Measurements from ENCODE around the gene HOXA11.

Gene HOXA11

GRCh38 chr7:27176524-27176845 is 8.5 kb downstream of the HOXA11 start:
- Histone ChIP-seq H3K27ac (ENCODE audit: low read depth, low read length) (no peak overlapping the region), H3K9ac (ENCODE audit: low read depth, low read length) (no peak overlapping the region), H3K4me1 (ENCODE audit: control insufficient read depth, insufficient read depth, low read length) (no peaks in the 10 kb centered on the region), H3K36me3 (ENCODE audit: control insufficient read depth, insufficient read depth, low read length) (no peaks in the 10 kb centered on the region), H3K9me3 (ENCODE audit: control insufficient read depth, insufficient read depth, low read length) (no peaks in the 10 kb centered on the region), H3K27me3 (ENCODE audit: control insufficient read depth, insufficient read depth, low read length) (peaks cover 100% of the 10 kb centered on the region), H3K4me3 (ENCODE audit: low read depth, low read length) (no peak overlapping the region)

- Histone ChIP-seq H3K27me3 (ENCODE audit: control insufficient read depth, insufficient read depth, low read length) (peaks cover 100% of the 10 kb centered on the region), H3K4me1 (ENCODE audit: control insufficient read depth, insufficient read depth, low read length) (no peaks in the 10 kb centered on the region), H3K36me3 (ENCODE audit: control insufficient read depth, insufficient read depth, low read length) (no peaks in the 10 kb centered on the region), H3K9me3 (ENCODE audit: control insufficient read depth, insufficient read depth, low read length) (no peaks in the 10 kb centered on the region), H3K9ac (ENCODE audit: low read depth, low read length) (no peak overlapping the region), H3K27ac (ENCODE audit: low read depth, low read length) (no peak overlapping the region), H3K4me3 (ENCODE audit: low read depth, low read length) (no peak overlapping the region)
Observed at GRCh38 chr7:27175626-27176523, 9.2 kb downstream of the HOXA11 start.

- Histone ChIP-seq H3K4me3 (ENCODE audit: low read depth, low read length) (no peak overlapping the region), H3K9ac (ENCODE audit: low read depth, low read length) (no peak overlapping the region)
Observed at GRCh38 chr7:27174874-27175625, 10.0 kb downstream of the HOXA11 start.

DNA sequence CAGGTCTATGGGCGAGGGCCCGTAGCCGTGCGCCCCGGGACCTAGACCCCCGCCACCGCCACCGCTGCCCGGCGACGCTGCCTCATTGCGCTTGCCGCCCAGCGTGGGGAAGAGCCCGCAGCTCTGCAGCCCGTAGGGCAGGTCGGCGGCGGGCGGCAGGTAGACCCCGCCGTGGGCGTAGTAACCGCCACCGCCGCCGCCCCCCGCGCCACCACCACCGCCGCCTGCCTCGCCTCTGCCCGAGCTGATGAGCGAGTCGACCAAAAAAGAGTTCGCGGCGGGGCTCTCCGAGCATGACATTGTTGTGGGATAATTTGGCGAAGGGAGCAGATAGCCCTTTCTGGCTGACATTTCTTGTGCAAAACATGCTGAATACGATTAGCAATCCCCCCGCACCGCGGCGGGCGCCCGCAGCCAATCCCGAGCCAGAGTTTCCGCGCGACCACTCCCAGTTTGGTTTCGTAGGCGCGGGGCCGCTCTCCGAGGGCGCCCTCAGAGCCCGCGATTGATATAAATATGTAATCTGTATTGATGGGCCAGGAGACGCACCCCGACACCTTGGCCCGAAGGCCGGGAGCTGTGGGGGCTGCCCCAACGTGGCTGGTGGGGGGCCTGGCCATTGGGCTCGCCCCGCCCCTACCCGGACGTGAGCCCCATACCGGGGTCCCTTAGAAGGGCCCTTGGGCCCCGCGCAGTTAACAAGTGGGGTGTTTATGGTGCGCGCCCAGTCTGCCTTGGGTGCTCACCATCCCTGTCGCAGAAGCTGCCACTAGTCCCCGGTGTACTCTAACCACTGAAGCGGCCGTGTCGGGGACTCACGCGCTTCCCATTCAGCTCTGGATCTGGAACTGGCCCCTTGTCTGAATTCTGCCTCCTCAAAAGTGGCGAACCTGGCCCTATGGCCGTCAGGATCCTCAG is 10.8 kb downstream of the HOXA11 start, which contains the start of gene HOXA10:
HOXA10 (minus strand) TSS at position 365 of the 918 bp plus-strand sequence; CDS start at position 351, 14 bp downstream.
- H3K27ac ChIP-seq (ENCODE audit: low read depth, low read length): no peak within 1 kb of the TSS
- no peak within 1 kb of the TSS for H3K4me3 ChIP-seq (ENCODE audit: low read depth, low read length)

More at GRCh38 chr7:27174874-27175625, 10.0 kb downstream of the HOXA11 start:
- H3K4me1 ChIP-seq (ENCODE audit: control insufficient read depth, insufficient read depth, low read length): no peaks in the 10 kb centered on the region
- H3K9me3 ChIP-seq (ENCODE audit: control insufficient read depth, insufficient read depth, low read length): no peaks in the 10 kb centered on the region
- no peaks in the 10 kb centered on the region for H3K36me3 ChIP-seq (ENCODE audit: control insufficient read depth, insufficient read depth, low read length)
- H3K27me3 ChIP-seq (ENCODE audit: control insufficient read depth, insufficient read depth, low read length): peaks cover 100% of the 10 kb centered on the region
- no peak overlapping the region for H3K27ac ChIP-seq (ENCODE audit: low read depth, low read length)

GRCh38 chr7:27173511-27173955 is 11.5 kb downstream of the HOXA11 start:
- H3K4me1 ChIP-seq (ENCODE audit: control insufficient read depth, insufficient read depth, low read length): no peaks in the 10 kb centered on the region
- no peak overlapping the region for H3K9ac ChIP-seq (ENCODE audit: low read depth, low read length)
- H3K9me3 ChIP-seq (ENCODE audit: control insufficient read depth, insufficient read depth, low read length): no peaks in the 10 kb centered on the region
- peaks cover 100% of the 10 kb centered on the region for H3K27me3 ChIP-seq (ENCODE audit: control insufficient read depth, insufficient read depth, low read length)
- no peak overlapping the region for H3K4me3 ChIP-seq (ENCODE audit: low read depth, low read length)
- no peaks in the 10 kb centered on the region for H3K36me3 ChIP-seq (ENCODE audit: control insufficient read depth, insufficient read depth, low read length)
- H3K27ac ChIP-seq (ENCODE audit: low read depth, low read length): no peak overlapping the region

More for the DNA sequence above, 10.8 kb downstream of the HOXA11 start, which contains the start of gene HOXA10:
- no peak within 1 kb of the TSS for H3K9ac ChIP-seq (ENCODE audit: low read depth, low read length)
- no peaks in the 10 kb centered on the region for H3K36me3 ChIP-seq (ENCODE audit: control insufficient read depth, insufficient read depth, low read length)
- peaks cover 100% of the 10 kb centered on the region for H3K27me3 ChIP-seq (ENCODE audit: control insufficient read depth, insufficient read depth, low read length)
- no peaks in the 10 kb centered on the region for H3K4me1 ChIP-seq (ENCODE audit: control insufficient read depth, insufficient read depth, low read length)
- H3K9me3 ChIP-seq (ENCODE audit: control insufficient read depth, insufficient read depth, low read length): no peaks in the 10 kb centered on the region

- Histone ChIP-seq H3K4me1 (ENCODE audit: control insufficient read depth, insufficient read depth, low read length) (no peaks in the 10 kb centered on the region), H3K9ac (ENCODE audit: low read depth, low read length) (no peak overlapping the region), H3K36me3 (ENCODE audit: control insufficient read depth, insufficient read depth, low read length) (no peaks in the 10 kb centered on the region), H3K27ac (ENCODE audit: low read depth, low read length) (no peak overlapping the region), H3K4me3 (ENCODE audit: low read depth, low read length) (no peak overlapping the region), H3K9me3 (ENCODE audit: control insufficient read depth, insufficient read depth, low read length) (no peaks in the 10 kb centered on the region), H3K27me3 (ENCODE audit: control insufficient read depth, insufficient read depth, low read length) (peaks cover 100% of the 10 kb centered on the region)
Observed at GRCh38 chr7:27172823-27173510, 12.1 kb downstream of the HOXA11 start.

GRCh38 chr7:27172315-27172774 is 12.7 kb downstream of the HOXA11 start:
- Histone ChIP-seq H3K9me3 (ENCODE audit: control insufficient read depth, insufficient read depth, low read length) (no peaks in the 10 kb centered on the region), H3K36me3 (ENCODE audit: control insufficient read depth, insufficient read depth, low read length) (no peaks in the 10 kb centered on the region), H3K4me3 (ENCODE audit: low read depth, low read length) (no peak overlapping the region), H3K9ac (ENCODE audit: low read depth, low read length) (no peak overlapping the region), H3K27ac (ENCODE audit: low read depth, low read length) (no peak overlapping the region), H3K4me1 (ENCODE audit: control insufficient read depth, insufficient read depth, low read length) (no peaks in the 10 kb centered on the region), H3K27me3 (ENCODE audit: control insufficient read depth, insufficient read depth, low read length) (peaks cover 100% of the 10 kb centered on the region)

DNA sequence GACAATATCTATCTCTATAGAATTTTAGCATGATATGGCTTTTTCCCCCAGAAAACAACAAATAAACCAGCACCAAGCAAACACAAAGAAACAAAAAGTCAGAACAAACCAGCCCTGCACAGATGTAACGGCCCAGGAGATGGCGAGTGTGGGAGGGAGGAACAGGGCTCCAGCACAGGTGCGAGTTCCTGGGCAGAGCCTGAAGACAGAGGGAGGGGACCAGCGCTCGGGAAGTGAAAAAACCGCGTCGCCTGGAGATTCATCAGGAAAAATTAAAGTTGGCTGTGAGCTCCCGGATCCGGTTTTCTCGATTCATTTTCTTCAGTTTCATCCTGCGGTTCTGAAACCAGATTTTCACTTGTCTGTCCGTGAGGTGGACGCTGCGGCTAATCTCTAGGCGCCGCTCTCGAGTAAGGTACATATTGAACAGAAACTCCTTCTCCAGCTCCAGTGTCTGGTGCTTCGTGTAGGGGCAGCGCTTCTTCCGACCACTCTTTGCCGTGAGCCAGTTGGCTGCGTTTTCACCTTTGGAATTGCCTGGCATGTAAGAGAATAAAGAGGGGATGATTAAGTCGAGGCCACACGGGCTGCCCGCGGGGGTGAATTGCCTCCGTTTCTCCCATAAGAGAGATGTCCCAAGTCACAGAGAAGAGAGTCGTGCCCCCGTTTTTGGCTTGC is 13.3 kb downstream of the HOXA11 start:
- H3K27ac ChIP-seq (ENCODE audit: low read depth, low read length): no peak overlapping the region

DNA sequence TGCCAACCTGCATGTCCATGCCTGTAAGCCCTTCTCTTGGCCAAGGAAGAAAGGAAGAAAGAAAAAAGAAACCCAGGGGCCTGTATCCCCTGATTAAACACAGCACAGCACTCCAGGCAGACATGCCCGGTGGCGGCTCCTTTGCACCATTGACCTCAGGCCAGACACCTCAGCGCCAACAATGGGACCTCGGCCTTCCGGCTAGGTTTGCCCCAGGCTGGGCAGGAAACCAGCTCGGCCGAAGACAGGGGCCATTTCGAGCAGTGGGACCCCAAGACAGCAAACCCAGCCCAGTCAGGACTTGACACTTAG is 13.8 kb downstream of the HOXA11 start:
- Histone ChIP-seq H3K4me1 (ENCODE audit: control insufficient read depth, insufficient read depth, low read length) (no peaks in the 10 kb centered on the region), H3K9me3 (ENCODE audit: control insufficient read depth, insufficient read depth, low read length) (no peaks in the 10 kb centered on the region), H3K36me3 (ENCODE audit: control insufficient read depth, insufficient read depth, low read length) (no peaks in the 10 kb centered on the region), H3K27me3 (ENCODE audit: control insufficient read depth, insufficient read depth, low read length) (peaks cover 100% of the 10 kb centered on the region), H3K27ac (ENCODE audit: low read depth, low read length) (no peak overlapping the region), H3K4me3 (ENCODE audit: low read depth, low read length) (no peak overlapping the region), H3K9ac (ENCODE audit: low read depth, low read length) (no peak overlapping the region)

More for the DNA sequence above, 13.3 kb downstream of the HOXA11 start:
- Histone ChIP-seq H3K9ac (ENCODE audit: low read depth, low read length) (no peak overlapping the region), H3K4me1 (ENCODE audit: control insufficient read depth, insufficient read depth, low read length) (no peaks in the 10 kb centered on the region), H3K9me3 (ENCODE audit: control insufficient read depth, insufficient read depth, low read length) (no peaks in the 10 kb centered on the region), H3K27me3 (ENCODE audit: control insufficient read depth, insufficient read depth, low read length) (peaks cover 100% of the 10 kb centered on the region), H3K4me3 (ENCODE audit: low read depth, low read length) (no peak overlapping the region), H3K36me3 (ENCODE audit: control insufficient read depth, insufficient read depth, low read length) (no peaks in the 10 kb centered on the region)

All from HUES48 (cell line).